Testis (tissue), 2 donors: ENCODE measurements around the gene NPB.

ENCODE experiments used
- POLR2A ChIP-seq: fragments of 450-650 bp; IDR thresholded peaks from one replicate; pipeline ENCODE4 v1.6.1; 2017; ENCODE audit warnings: antibody characterized with exemption, mild to moderate bottlenecking, moderate library complexity
- TF ChIP-seq, protein P1 (sequence below), 3 experiments: fragments of 450-650 bp in 2 of 3; fragments of 200-600 bp in 1 of 3; sonication (generic) in 1 of 3; IDR thresholded peaks; one replicate each; pipeline ENCODE4 v1.5.1; 2016 to 2019; ENCODE audit warnings: antibody characterized with exemption in 3 of 3, mild to moderate bottlenecking in 2 of 3, moderate library complexity in 1 of 3

DNA sequence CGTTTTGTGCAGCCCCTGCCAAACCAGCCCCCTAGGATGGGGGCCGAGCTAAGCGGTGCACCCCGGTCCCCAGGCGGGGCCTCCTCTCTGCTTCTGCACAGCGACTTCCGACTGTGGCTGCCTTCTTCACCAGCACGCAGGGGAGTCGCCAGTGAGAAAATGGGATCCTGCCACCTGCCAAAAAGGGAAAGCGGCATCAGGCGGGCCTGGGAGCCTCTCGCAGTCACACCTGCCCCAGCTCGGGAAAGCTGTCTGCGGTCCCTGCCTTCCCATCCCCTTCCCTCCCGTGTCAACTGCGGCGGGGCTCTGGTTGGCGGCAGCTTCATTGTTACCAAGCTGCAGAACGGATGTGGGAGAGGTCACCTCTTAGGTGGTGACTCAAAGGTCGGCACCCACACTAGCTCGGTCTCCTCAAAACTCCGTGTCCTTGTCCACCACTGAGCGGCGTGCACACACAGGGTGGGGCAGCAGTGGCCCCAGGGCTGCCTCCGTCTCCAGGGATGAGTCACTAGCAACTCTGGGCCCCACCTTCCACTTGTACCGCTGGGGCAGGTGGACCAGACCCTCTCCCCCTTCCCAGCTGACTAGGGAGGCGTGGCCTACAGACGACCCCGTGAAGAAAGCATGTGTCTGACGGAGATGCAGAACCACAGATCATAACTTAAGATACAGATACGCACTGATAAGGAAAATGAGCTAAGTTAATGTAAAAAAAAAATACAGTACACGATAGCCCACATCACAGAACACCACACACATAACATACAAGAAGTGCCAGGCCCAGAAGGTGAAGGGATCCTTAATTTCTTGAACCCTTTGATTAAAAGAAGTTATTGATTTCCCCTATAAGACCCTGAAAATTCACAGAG is 10.6 kb downstream of the NPB start:
- TF ChIP-seq, protein P1, sequence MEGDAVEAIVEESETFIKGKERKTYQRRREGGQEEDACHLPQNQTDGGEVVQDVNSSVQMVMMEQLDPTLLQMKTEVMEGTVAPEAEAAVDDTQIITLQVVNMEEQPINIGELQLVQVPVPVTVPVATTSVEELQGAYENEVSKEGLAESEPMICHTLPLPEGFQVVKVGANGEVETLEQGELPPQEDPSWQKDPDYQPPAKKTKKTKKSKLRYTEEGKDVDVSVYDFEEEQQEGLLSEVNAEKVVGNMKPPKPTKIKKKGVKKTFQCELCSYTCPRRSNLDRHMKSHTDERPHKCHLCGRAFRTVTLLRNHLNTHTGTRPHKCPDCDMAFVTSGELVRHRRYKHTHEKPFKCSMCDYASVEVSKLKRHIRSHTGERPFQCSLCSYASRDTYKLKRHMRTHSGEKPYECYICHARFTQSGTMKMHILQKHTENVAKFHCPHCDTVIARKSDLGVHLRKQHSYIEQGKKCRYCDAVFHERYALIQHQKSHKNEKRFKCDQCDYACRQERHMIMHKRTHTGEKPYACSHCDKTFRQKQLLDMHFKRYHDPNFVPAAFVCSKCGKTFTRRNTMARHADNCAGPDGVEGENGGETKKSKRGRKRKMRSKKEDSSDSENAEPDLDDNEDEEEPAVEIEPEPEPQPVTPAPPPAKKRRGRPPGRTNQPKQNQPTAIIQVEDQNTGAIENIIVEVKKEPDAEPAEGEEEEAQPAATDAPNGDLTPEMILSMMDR (IDR thresholded peaks at IDR 0.05): no peak
- no peak for TF ChIP-seq POLR2A
